HG03469 (cell line): ENCODE measurements around the gene PNKP.
A peak's percentile ranks its signal among the peaks of the same experiment; 100 is the strongest.

Experiments
- ATAC-seq: cut with Tn5 transposase; IDR thresholded peaks from one replicate; pipeline ENCODE4 v1.9.1; 2021; ENCODE audit warnings: mild to moderate bottlenecking, moderate library complexity, moderate number of reproducible peaks; ENCODE audit not compliant: unreplicated experiment

The PNKP gene

DNA sequence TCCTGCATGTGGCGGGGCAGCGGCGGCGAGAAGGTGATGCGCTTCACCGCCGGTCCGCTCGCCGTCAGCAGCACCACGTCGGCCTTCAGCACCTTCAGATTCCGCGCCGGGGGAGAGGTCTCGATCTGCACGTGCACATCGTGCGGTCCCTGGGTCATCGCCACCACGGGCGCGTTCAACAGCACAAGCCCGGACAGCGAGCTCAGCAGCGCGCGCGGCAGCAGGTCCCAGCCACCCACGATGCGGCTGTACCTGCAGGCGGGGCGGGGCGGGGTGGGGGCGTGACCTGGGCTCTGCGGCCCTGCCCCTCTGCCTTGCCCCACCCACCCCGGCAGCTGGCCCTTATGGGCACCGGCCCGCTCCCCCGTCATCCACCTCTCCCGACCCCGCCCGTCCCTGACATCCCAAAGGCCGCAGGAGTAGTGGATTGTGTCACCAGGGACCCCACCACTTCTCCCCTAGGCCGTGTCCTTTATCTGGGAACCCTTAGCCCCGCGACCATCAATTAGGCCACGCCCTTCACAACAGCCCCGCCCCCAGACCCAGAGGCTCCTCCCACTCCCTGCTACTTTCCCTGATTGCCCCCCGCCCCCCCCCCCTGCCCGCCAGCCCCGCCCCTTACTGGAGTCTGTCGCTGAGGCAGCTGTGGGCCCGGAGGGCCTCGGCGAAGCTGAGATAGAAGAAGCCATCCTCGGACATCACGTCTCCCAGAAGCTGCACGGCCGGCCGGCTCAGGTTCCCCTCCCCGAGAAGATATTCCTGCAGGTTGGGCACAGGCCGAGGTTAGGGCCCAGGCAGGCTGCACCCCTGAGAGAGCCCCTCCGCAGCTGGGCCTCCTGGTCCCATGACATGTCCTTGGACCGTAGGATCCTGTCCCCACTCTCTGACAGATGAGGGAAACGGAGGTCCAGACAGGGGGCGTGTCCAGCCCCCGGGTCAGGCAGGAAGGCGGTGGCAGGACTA is 23.3 kb upstream of the PNKP start:
- no peak for ATAC-seq

DNA sequence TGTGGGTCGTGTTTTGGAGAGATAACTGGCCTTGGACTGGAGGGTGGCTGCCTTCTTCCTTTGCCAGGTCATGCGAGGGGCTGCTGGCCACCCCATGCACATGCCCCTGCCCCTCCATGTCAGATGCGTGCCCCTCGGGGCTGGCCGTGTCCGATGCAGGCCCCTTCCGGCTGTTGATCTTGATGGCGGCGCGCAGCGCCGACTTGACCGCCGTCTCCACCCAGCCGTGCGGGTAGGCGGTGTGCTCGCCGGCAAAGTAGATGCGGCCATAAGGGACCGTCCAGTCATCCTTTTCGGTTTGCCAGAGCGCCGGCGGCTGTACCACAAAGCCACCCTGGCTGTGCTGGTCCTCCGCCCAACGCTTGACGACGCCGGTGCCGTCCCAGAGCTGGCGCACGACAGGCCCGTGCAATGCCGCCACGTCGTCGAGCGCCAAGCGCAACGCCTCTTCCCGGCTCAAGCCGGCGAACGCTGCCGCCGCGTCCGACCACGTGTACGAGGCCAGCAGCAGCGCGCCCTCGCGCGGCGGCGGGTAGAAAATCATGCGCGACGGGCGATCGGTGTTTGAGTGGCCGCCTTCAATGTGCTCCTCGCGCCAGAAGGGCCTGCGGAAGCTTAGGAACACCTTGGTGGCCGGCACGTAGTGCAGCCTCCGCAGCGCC is 22.4 kb upstream of the PNKP start:
- no peak for ATAC-seq

GRCh38 chr19:49889038-49889686 is 21.8 kb upstream of the PNKP start:
- no peak for ATAC-seq

DNA sequence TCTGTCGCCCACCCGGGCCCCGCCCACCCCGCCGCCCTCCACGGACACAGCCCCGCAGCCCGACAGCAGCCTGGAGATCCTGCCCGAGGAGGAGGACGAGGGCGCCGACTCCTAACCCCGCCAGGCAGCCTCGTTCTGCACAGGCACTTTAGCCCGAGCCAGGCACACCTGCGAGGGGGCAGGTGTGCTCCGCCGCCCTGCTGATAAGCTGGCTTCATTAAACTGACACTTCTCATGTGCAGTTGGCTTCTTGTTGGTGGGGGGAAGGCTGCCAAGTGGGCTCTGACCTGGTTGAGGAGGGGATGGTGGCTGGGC is 21.1 kb upstream of the PNKP start:
- ATAC-seq = no peak

DNA sequence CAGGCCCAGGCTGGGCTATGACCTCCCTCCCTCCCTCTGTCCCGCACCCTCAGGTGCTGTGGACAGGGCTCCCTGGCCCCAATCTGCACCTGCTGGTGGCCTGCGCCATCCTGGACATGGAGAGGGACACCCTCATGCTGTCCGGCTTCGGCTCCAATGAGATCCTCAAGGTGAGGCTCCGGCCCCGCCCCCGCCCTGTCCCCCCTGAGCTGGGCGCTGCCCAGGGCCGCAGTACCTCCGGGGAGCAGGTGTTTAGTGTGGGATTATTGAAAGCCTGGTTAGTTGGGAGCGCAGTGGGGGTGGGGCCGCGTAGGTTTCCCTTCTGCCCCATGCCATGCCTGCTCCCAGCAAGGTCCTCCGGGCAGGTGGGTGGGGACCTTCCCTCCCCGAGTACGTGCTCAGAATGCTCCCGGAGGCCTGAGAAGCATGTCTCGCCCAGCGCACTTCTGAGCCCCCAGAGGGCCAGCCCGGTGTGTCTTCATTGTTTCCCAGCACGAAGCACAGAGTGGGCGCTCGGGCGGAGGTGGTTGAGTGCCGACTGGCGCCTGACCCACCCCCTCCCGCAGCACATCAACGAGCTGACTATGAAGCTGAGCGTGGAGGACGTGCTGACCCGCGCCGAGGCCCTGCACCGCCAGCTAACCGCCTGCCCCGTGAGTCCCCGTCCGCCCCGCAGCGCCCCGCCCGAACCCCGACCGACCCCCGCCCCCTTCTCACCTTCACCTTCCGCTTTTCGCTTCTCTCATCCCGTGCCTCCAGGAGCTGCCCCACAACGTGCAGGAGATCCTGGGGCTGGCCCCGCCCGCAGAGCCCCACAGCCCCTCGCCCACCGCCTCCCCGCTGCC is 20.5 kb upstream of the PNKP start:
- ATAC-seq = no peak

DNA sequence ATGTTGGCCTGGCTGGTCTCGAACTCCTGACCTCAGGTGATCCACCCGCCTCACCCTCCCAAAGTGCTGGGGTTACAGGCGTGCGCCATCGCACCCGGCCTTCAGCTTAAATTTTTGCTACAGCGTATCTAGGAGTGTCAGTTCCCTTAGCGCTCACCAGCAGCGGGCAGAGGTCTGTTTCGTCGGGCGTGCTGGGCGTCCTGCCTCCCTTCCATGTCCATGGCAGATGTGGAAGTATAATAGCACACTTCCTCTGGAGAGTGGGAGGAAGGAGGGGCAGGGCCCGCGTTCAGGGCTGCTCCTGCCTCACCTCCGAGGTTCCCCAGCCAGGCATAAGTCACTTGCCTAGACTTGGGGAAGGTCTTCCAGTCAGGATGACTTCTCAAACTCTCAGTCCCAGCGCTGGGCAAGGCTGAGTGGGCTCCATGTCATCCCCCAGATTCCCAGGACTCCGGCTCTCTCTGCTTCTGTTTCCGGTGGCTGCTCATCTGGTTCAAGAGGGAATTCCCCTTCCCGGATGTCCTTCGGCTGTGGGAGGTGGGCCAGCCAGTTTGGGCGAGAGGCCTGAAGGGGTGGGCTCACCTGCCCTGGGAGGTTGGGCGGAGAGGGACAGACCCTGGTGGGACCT is 19.8 kb upstream of the PNKP start:
- ATAC-seq = no peak

GRCh38 chr19:49884760-49885159 is 17.4 kb upstream of the PNKP start:
- no peak for ATAC-seq

DNA sequence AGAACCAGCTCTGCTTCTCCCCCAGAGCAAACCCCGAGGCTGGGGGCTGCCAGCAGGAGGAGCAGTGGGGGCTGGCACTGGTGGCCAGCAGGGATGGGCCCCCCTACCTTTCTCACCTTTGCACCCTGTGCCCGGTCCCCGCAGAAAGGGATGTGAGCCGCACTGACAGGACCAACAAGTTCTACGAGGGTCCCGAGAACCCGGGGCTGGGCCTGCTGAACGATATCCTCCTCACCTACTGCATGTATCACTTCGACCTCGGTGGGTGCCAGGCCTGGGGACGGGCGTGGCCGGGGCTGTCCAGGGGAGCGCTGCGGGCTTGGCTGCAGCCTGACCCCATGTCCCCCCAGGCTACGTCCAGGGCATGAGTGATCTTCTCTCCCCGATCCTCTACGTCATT is 16.7 kb upstream of the PNKP start:
- no peak for ATAC-seq

GRCh38 chr19:49883094-49883493 is 15.7 kb upstream of the PNKP start:
- ATAC-seq = no peak

- no peak for ATAC-seq
Observed at GRCh38 chr19:49882643-49883042, 15.3 kb upstream of the PNKP start.

DNA sequence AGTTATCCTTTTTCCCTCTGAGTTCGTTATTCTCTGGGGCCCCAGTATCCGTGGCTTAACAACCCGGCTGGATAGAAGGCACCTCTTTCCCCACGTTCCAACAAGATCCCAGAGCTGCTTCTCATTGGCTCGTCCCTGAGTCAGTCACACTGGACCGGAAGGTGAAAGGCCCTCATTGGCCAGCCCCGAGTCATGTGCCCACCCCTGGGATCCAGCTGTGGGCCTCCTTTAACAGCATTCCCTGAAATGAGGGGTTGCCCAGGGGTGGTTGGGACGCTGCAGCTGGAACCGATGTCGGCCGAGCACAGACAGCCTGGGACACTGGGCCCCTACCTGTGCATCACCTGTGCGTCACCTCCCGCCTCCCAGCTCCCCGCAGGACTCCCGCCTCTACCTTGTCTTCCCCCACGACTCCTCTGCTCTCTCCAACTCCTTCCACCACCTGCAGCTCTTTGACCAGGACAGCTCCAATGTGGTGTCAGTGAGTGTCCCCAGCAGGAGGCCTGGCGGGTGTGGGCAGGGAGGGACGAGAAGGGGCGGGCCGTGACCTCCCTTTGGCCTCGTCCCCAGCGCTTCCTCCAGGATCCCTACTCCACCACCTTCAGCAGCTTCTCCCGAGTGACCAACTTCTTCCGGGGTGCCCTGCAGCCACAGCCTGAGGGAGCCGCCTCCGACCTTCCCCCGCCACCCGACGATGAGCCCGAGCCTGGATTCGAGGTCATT is 14.5 kb upstream of the PNKP start:
- no peak for ATAC-seq

DNA sequence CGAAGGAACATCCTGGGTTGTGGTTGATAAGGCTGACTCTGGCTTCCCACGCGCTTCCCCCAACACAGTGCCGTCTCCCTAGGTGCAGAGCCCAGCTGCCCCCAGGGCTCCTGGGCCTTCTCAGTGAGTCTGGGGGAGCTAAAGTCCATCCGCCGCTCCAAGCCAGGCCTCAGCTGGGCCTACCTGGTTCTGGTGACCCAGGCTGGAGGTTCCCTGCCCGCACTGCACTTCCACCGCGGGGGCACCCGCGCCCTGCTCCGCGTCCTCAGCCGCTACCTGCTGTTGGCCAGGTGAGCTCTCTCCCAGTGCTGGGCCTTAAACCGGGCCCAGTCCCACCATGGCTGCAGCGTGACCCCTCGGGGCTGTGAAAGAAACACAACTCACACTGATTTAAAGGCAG is 13.8 kb upstream of the PNKP start:
- no peak for ATAC-seq

DNA sequence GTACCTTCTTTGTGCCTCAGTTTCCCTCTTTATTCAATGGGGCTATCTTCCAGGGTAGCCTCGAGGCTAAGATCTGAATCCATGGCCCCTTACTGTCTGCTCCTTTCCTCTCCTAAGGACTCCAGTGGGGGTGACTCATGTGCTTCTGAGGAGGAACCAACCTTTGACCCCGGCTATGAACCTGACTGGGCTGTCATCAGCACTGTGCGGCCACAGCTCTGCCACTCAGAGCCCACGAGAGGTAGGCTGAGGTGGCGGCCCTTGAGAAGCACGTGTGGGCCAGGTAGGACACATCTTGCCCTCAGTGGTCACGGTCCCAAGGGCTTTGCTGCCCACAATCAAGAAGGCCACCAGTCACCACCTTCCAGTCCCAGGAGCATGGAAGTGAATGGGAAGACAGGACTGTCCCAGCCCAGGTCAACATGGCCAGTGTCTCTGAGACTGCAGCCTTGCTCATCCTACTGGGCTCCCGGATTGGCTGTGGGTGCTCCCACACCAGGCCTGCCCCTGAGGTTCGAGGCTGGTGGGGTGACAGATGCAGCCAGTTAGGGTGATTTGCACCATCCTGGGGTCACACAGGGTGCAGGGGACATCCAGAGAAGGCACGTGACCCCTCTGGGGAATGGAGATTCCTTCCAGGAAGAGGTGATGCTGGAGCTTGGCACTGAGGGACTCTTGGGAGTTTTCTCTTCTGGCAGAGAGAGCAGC is 12.9 kb upstream of the PNKP start:
- no peak for ATAC-seq

DNA sequence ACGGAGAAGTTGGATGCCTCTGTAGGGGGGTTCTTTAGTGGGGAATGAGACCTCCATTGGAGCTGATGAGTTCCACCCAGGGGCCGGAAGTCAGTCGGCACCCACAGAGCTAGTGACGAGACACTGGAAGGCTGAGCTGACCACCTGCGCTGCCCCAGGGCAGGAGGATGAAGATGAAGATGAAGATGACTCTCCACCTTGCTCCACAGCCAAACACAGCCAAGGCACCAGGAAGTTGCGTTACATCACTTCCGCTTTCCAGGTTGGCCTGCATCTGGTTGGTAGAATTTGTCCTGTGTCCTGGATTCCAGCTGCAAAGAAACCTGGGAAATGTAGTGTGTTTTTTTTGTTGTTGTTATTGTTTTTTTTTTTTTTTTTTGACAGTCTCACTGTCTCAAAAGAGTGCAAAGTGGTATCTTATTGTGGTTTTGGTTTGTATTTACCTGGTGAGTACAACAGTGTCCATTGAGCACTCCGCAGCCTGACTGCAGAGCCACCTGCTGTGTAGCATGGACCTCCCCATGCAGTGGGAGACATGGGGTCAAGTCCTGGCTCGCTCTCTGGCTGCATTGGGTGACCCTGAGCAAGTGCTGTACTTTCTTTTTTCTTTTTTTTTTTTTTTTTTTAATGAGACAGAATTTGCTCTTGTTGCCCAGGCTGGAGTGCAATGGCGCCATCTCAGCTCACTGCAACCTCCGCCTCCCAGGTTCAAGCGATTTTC is 12.0 kb upstream of the PNKP start:
- no peak for ATAC-seq

DNA sequence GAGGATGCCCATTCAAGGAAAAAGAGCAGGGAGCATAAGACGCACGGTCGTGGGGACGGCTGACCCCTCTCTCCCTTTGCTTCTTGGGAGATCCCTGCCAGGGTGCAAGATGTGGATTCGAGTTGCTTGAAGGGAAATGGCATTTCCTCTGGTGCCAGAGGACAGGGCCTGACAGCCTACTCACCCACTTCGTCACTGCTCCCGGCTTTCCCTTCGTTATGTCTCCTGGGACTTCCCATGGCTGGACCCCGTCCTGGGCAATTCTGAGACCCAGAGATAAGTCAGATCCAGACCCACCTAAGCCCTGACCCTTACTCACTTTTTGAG is 11.3 kb upstream of the PNKP start:
- no peak for ATAC-seq

DNA sequence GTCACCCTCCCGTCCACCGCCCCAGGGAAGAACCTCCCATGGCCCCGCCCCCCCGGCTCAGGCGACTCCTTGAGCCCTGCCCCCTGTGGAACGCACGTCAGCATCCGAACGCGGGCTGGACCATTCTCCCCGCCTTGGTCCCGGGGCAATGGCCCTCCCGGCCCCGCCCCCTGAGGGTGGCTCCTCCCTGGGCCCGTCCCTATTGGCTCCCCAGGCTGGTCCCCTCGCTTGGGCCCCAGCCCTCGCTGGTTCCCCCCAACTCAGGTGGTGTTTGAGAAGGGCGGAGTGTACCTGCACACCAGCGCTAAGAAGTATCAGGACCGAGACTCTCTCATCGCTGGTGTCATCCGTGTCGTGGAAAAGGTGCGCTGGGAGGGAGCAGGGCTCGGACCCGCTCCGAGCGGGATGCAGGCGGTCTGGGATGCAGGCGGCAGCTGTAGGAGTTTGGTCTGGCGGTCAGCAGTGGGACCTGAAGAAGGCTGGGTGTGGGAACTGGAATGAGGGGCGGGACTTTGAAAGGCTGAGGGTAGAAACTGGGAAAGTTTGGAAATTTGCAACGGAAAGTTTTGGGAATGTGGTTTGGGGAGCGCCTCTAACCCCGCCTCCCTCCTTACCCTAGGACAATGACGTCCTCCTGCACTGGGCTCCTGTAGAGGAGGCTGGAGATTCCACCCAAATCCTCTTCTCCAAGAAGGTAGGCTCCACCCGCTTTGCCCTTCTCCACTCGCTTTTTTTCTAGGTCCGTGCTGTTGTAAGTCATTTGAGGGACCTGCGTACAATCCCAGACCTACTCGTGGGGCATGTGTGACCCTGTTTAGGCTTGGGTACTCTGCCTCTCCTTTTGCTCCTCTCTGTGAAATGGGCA is 10.7 kb upstream of the PNKP start:
- ATAC-seq = peak; percentile 17

- peak; percentile 44 for ATAC-seq
Observed at GRCh38 chr19:49877020-49877878, 9.9 kb upstream of the PNKP start, which contains the start of the genes AKT1S1 and TBC1D17. AKT1S1 (minus strand) TSS chr19:49877355; CDS start chr19:49873295, 4,060 bp downstream. TBC1D17 (plus strand) TSS chr19:49877702; CDS start chr19:49877724, 22 bp downstream.
